ENCODE data around the gene ATP1B1.

- TF ChIP-seq POLR2A (IDR thresholded peaks at IDR 0.05) (no peak), POLR2AphosphoS5 (IDR thresholded peaks at IDR 0.05) (no peak), EP300 (IDR thresholded peaks at IDR 0.05) (no peak)
- TF ChIP-seq, protein P1, sequence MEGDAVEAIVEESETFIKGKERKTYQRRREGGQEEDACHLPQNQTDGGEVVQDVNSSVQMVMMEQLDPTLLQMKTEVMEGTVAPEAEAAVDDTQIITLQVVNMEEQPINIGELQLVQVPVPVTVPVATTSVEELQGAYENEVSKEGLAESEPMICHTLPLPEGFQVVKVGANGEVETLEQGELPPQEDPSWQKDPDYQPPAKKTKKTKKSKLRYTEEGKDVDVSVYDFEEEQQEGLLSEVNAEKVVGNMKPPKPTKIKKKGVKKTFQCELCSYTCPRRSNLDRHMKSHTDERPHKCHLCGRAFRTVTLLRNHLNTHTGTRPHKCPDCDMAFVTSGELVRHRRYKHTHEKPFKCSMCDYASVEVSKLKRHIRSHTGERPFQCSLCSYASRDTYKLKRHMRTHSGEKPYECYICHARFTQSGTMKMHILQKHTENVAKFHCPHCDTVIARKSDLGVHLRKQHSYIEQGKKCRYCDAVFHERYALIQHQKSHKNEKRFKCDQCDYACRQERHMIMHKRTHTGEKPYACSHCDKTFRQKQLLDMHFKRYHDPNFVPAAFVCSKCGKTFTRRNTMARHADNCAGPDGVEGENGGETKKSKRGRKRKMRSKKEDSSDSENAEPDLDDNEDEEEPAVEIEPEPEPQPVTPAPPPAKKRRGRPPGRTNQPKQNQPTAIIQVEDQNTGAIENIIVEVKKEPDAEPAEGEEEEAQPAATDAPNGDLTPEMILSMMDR (IDR thresholded peaks at IDR 0.05) = no peak
Observed at GRCh38 chr1:169122976-169123375, 16.5 kb downstream of the ATP1B1 start.

All from gastroesophageal sphincter (tissue), 3 donors.